SK-N-SH (cell line): ENCODE data around the gene FGD6.

Source experiments
- CHD2 ChIP-seq: fragments of 150-350 bp; IDR thresholded peaks from 2 replicates; pipeline ENCODE4 v1.6.1; 2018; ENCODE audit warnings: low read length; ENCODE audit not compliant: partially characterized antibody
- JUND ChIP-seq: IDR thresholded peaks from 2 replicates; pipeline ENCODE4 v1.4.0; 2012
- REST ChIP-seq: IDR thresholded peaks from 2 replicates; pipeline ENCODE4 v1.6.1; 2012; ENCODE audit warnings: mild to moderate bottlenecking, low read depth, low read length, moderate library complexity
- TAF1 ChIP-seq: IDR thresholded peaks from 2 replicates; pipeline ENCODE4 v1.6.1; 2012; ENCODE audit warnings: low read depth, mild to moderate bottlenecking, low read length, moderate library complexity, borderline replicate concordance

- TF ChIP-seq TAF1 (no peak), REST (no peak), JUND (no peak), CHD2 (no peak)
Measured at GRCh38 chr12:95192271-95192670, 25.0 kb downstream of the FGD6 start.
